Body of pancreas (tissue), 4 donors: ENCODE results near the gene MST1R. TPM values are rescaled to one million over a fixed set of nuclear protein-coding genes. Genes with fewer than 3 reads are reported as not detected.

Experiments used
- ATAC-seq: fragments of 150-250 bp; one replicate; pipeline ENCODE4 v1.9.1; 2016
- DNase-seq, 4 donors: peaks; one replicate each; pipeline ENCODE4 v3.0.0-alpha.2; 2019
- H3K27ac ChIP-seq, 4 donors: fragments of 200-600 bp; sonication (generic); 1 replicate in 3 of 4; 2 replicates in 1 of 4; pipeline versions ENCODE4 v1.5.1 to v1.6.1; 2016 to 2019; ENCODE audit warnings: mild to moderate bottlenecking in 1 of 4, mixed read lengths in 1 of 4, moderate library complexity in 1 of 4
- H3K27me3 ChIP-seq, 2 donors: fragments of 200-600 bp; sonication (generic); one replicate each; pipeline ENCODE4 v1.6.0; 2016; ENCODE audit warnings: mild to moderate bottlenecking in 1 of 2
- H3K36me3 ChIP-seq, 2 donors: fragments of 200-600 bp; sonication (generic); replicated peaks in 1 of 2; 2 replicates each; pipeline ENCODE4 v1.5.1; 2016; ENCODE audit warnings: low read depth in 2 of 2; ENCODE audit not compliant: insufficient read depth in 1 of 2
- H3K4me1 ChIP-seq: fragments of 200-600 bp; sonication (generic); one replicate; pipeline ENCODE4 v1.6.0; 2016
- H3K4me3 ChIP-seq, 2 donors: fragments of 200-600 bp; sonication (generic); 1 replicate in 1 of 2; 2 replicates in 1 of 2; pipeline ENCODE4 v1.5.1; 2016 to 2019
- H3K9me3 ChIP-seq, 3 donors: fragments of 200-600 bp; sonication (generic); 1 replicate in 2 of 3; 2 replicates in 1 of 3; pipeline ENCODE4 v1.5.1; 2016
- CTCF ChIP-seq, 7 experiments: fragments of 450-650 bp in 4 of 7; fragments of 200-600 bp in 3 of 7; sonication (generic) in 3 of 7; IDR thresholded peaks; one replicate each; pipeline ENCODE4 v1.5.1; 2016 to 2019; ENCODE audit warnings: antibody characterized with exemption in 7 of 7
- POLR2A ChIP-seq, 3 donors: fragments of 450-650 bp; IDR thresholded peaks; one replicate each; pipeline ENCODE4 v1.6.1; 2016; ENCODE audit warnings: antibody characterized with exemption in 3 of 3, mild to moderate bottlenecking in 2 of 3
- WGBS, 2 donors: methylation state at CpG; one replicate each; pipeline ENCODE4 v1.1.5; 2017; 5-methylcytosine and 5-hydroxymethylcytosine counted together
- intact Hi-C: fragments of 100-400 bp; cut with DNase I; formaldehyde crosslinking; loops from one replicate; pipeline ENCODE4 v1.15.1; 2023
- total RNA-seq, 2 donors: library from RNA; depleted of rRNA; stranded (reverse); fragments of >200 nt; gene quantifications; one replicate each; pipeline ENCODE4 v1.1.0, GENCODE V29; 2016

The MST1R gene
- total RNA-seq, 2 donors from 2014 or later, result 10.4 to 12.2 TPM

- no peak overlapping the region for H3K4me3 ChIP-seq
- intact Hi-C loops, result no loop called here
- H3K4me1 ChIP-seq, result peaks cover 10% of the 10 kb centered on the region
- TF ChIP-seq POLR2A (IDR thresholded peaks at IDR 0.05) (no peak), CTCF (IDR thresholded peaks at IDR 0.05) (no peak)
- ATAC-seq (no peak), DNase-seq (no peak)
- no peaks in the 10 kb centered on the region for H3K27me3 ChIP-seq
- 91% methylated on average over 9 of the region's 9 CpGs; no CpG with 5 or more reads in 1 of the 2 donors for WGBS, 2 donors
- no peak overlapping the region for H3K27ac ChIP-seq
- H3K9me3 ChIP-seq, result no peaks in the 10 kb centered on the region
- no peaks in the 10 kb centered on the region for H3K36me3 ChIP-seq
Measured at GRCh38 chr3:49895791-49896190, 7.9 kb downstream of the MST1R start.

GRCh38 chr3:49889296-49889695, 14.4 kb downstream of the MST1R start:
- H3K4me3 ChIP-seq, result no peak overlapping the region
- no peaks in the 10 kb centered on the region for H3K27me3 ChIP-seq
- no peak for TF ChIP-seq POLR2A (IDR thresholded peaks at IDR 0.05)
- TF ChIP-seq CTCF (IDR thresholded peaks at IDR 0.05), result no peak
- H3K9me3 ChIP-seq, result no peaks in the 10 kb centered on the region
- intact Hi-C loops, result no loop called here
- no peaks in the 10 kb centered on the region for H3K4me1 ChIP-seq
- 79 to 91% methylated on average over 10 of the region's 10 CpGs for WGBS, 2 donors
- ATAC-seq, result no peak
- H3K27ac ChIP-seq, result no peak overlapping the region
- no peaks in the 10 kb centered on the region for H3K36me3 ChIP-seq
- no peak for DNase-seq

GRCh38 chr3:49886922-49887265, 16.8 kb downstream of the MST1R start:
- Histone ChIP-seq H3K27me3 (no peaks in the 10 kb centered on the region), H3K9me3 (no peaks in the 10 kb centered on the region), H3K4me1 (no peaks in the 10 kb centered on the region), H3K36me3 (no peaks in the 10 kb centered on the region), H3K4me3 (no peak overlapping the region), H3K27ac (no peak overlapping the region)
- intact Hi-C loops, result no loop called here
- ATAC-seq (no peak), DNase-seq (no peak)
- no peak for TF ChIP-seq POLR2A (IDR thresholded peaks at IDR 0.05)
- no peak for TF ChIP-seq CTCF (IDR thresholded peaks at IDR 0.05)

- H3K36me3 ChIP-seq, result no peaks in the 10 kb centered on the region
- TF ChIP-seq CTCF (IDR thresholded peaks at IDR 0.05), result no peak
- no peak for TF ChIP-seq POLR2A (IDR thresholded peaks at IDR 0.05)
- no peaks in the 10 kb centered on the region for H3K9me3 ChIP-seq
- no peaks in the 10 kb centered on the region for H3K27me3 ChIP-seq
- no peak overlapping the region for H3K4me3 ChIP-seq
- no peak for DNase-seq
- no peaks in the 10 kb centered on the region for H3K4me1 ChIP-seq
- ATAC-seq, result no peak
- WGBS, 2 donors, result 89% methylated on average over 3 to 4 of the region's 4 CpGs
- H3K27ac ChIP-seq, result no peak overlapping the region
- intact Hi-C loops, result no loop called here
Measured at GRCh38 chr3:49883998-49884397, 19.7 kb downstream of the MST1R start.

- Histone ChIP-seq H3K9me3 (no peaks in the 10 kb centered on the region), H3K4me3 (no peak overlapping the region), H3K4me1 (no peaks in the 10 kb centered on the region), H3K36me3 (no peaks in the 10 kb centered on the region), H3K27ac (no peak overlapping the region), H3K27me3 (no peaks in the 10 kb centered on the region)
- no peak for DNase-seq
- TF ChIP-seq CTCF (IDR thresholded peaks at IDR 0.05) (no peak), POLR2A (IDR thresholded peaks at IDR 0.05) (no peak)
- no peak for ATAC-seq
- intact Hi-C loops, result no loop called here
- 28 to 55% methylated on average over 4 to 6 of the region's 6 CpGs for WGBS, 2 donors
Measured at GRCh38 chr3:49882166-49882565, 21.5 kb downstream of the MST1R start.
